T-helper 22 cell (primary cell): ENCODE measurements around the gene HPCAL1.

Experiments
- DNase-seq: peaks from one replicate; pipeline ENCODE4 v3.0.0-alpha.2; 2020; ENCODE audit warnings: low read depth

Gene HPCAL1

GRCh38 chr2:10425699-10426098 lies 123.0 kb downstream of the HPCAL1 start:
- DNase-seq = no peak

GRCh38 chr2:10426726-10427617 lies 124.3 kb downstream of the HPCAL1 start:
- no peak for DNase-seq

GRCh38 chr2:10427618-10427949 lies 124.9 kb downstream of the HPCAL1 start:
- no peak for DNase-seq

- DNase-seq = no peak
Observed at GRCh38 chr2:10428355-10428754, 125.7 kb downstream of the HPCAL1 start.

GRCh38 chr2:10428924-10429323 lies 126.2 kb downstream of the HPCAL1 start:
- no peak for DNase-seq

- no peak for DNase-seq
Observed at GRCh38 chr2:10430886-10431622, 128.3 kb downstream of the HPCAL1 start.

- no peak for DNase-seq
Observed at GRCh38 chr2:10431797-10432196, 129.1 kb downstream of the HPCAL1 start.

GRCh38 chr2:10432311-10433181 lies 129.8 kb downstream of the HPCAL1 start:
- DNase-seq = no peak

- DNase-seq = no peak
Observed at GRCh38 chr2:10433264-10433946, 130.7 kb downstream of the HPCAL1 start.

GRCh38 chr2:10433947-10434885 lies 131.5 kb downstream of the HPCAL1 start:
- DNase-seq = no peak

- DNase-seq = peak; percentile 38
Observed at GRCh38 chr2:10434886-10435819, 132.4 kb downstream of the HPCAL1 start.

GRCh38 chr2:10435820-10436204 lies 133.1 kb downstream of the HPCAL1 start:
- DNase-seq = no peak

- DNase-seq = no peak
Observed at GRCh38 chr2:10436583-10437110, 133.9 kb downstream of the HPCAL1 start.

- DNase-seq = no peak
Observed at GRCh38 chr2:10437806-10438205, 135.1 kb downstream of the HPCAL1 start.

GRCh38 chr2:10438688-10439087 lies 136.0 kb downstream of the HPCAL1 start:
- no peak for DNase-seq

GRCh38 chr2:10439185-10439879 lies 136.6 kb downstream of the HPCAL1 start:
- DNase-seq = no peak

GRCh38 chr2:10439971-10440370 lies 137.3 kb downstream of the HPCAL1 start:
- no peak for DNase-seq

GRCh38 chr2:10440736-10441135 lies 138.0 kb downstream of the HPCAL1 start:
- no peak for DNase-seq

- no peak for DNase-seq
Observed at GRCh38 chr2:10441948-10442347, 139.2 kb downstream of the HPCAL1 start.
